ENCODE measurements around the gene PAGE3. TPM values are rescaled to one million over a fixed set of nuclear protein-coding genes. Genes with fewer than 3 reads are reported as not detected.

Gene PAGE3
- total and polyA plus RNA-seq, 2 of the 8 experiments (the other 6 are each of a cell fraction or from before 2014, with no cell fraction given), result not detected

Other genes starting within 250 kb of the PAGE3 start
- gene ALAS2, start 233.9 kb downstream of the PAGE3 start, total RNA-seq (2021; fragmentation: NEBNext Ultra II Directional; extraction: Animal tissue kit (Norgen Biotek cat#: 25700)), result 0.32 and 0.48 TPM in 2 replicates
- 0.27 and 0.35 TPM in 2 replicates for gene ALAS2, start 233.9 kb downstream of the PAGE3 start, polyA plus RNA-seq (2011; rRNA removed)
- gene PAGE2B, start 189.9 kb downstream of the PAGE3 start, total RNA-seq (2021; fragmentation: NEBNext Ultra II Directional; extraction: Animal tissue kit (Norgen Biotek cat#: 25700)), result not detected in 2 replicates
- not detected in 2 replicates for gene PAGE2B, start 189.9 kb downstream of the PAGE3 start, polyA plus RNA-seq (2011; rRNA removed)
- not detected in 2 replicates for gene PAGE2, start 175.9 kb downstream of the PAGE3 start, total RNA-seq (2021; fragmentation: NEBNext Ultra II Directional; extraction: Animal tissue kit (Norgen Biotek cat#: 25700))
- not detected in 2 replicates for gene PAGE2, start 175.9 kb downstream of the PAGE3 start, polyA plus RNA-seq (2011; rRNA removed)
- not detected in 2 replicates for gene PAGE5, start 44.6 kb downstream of the PAGE3 start, total RNA-seq (2021; fragmentation: NEBNext Ultra II Directional; extraction: Animal tissue kit (Norgen Biotek cat#: 25700))
- not detected in 2 replicates for gene PAGE5, start 44.6 kb downstream of the PAGE3 start, polyA plus RNA-seq (2011; rRNA removed)
- gene MAGEH1, start 187.2 kb upstream of the PAGE3 start, total RNA-seq (2021; fragmentation: NEBNext Ultra II Directional; extraction: Animal tissue kit (Norgen Biotek cat#: 25700)), result 11.6 and 13.4 TPM in 2 replicates
- 7.8 and 9.4 TPM in 2 replicates for gene MAGEH1, start 187.2 kb upstream of the PAGE3 start, polyA plus RNA-seq (2011; rRNA removed)
- gene USP51, start 224.9 kb upstream of the PAGE3 start, total RNA-seq (2021; fragmentation: NEBNext Ultra II Directional; extraction: Animal tissue kit (Norgen Biotek cat#: 25700)), result 5.6 and 6.6 TPM in 2 replicates
- 2.9 and 5.2 TPM in 2 replicates for gene USP51, start 224.9 kb upstream of the PAGE3 start, polyA plus RNA-seq (2011; rRNA removed)